Colonic mucosa (tissue), 4 donors: ENCODE results near the gene TRIM69. TPM values are rescaled to one million over a fixed set of nuclear protein-coding genes. Genes with fewer than 3 reads are reported as not detected.
"Not testable (repeated sequence)": the region's sequence is repeated elsewhere in the genome, so short reads cannot be mapped to it uniquely, and the experiment has no call there.

Experiments
- DNase-seq: peaks from one replicate; pipeline ENCODE4 v3.0.0-alpha.2; 2020
- H3K27ac ChIP-seq: fragments of 200-600 bp; one replicate; pipeline ENCODE4 v1.8.0; 2021
- H3K27me3 ChIP-seq: fragments of 200-600 bp; one replicate; pipeline ENCODE4 v1.8.0; 2021
- H3K36me3 ChIP-seq: fragments of 200-600 bp; one replicate; pipeline ENCODE4 v1.8.0; 2021
- H3K4me1 ChIP-seq: fragments of 200-600 bp; one replicate; pipeline ENCODE4 v1.8.0; 2021; ENCODE audit warnings: mild to moderate bottlenecking
- H3K4me3 ChIP-seq: fragments of 200-600 bp; one replicate; pipeline ENCODE4 v1.8.0; 2021
- H3K9ac ChIP-seq, 2 donors: one replicate each; pipeline ENCODE4 v1.7.0; 2013; ENCODE audit warnings: control low read depth in 2 of 2, low read depth in 2 of 2, low read length in 2 of 2
- H3K9me3 ChIP-seq: fragments of 200-600 bp; one replicate; pipeline ENCODE4 v1.8.0; 2021
- intact Hi-C: fragments of 100-400 bp; cut with DNase I; formaldehyde crosslinking; loops from one replicate; pipeline ENCODE4 v1.14.1; 2022
- total RNA-seq, 2 donors: library from RNA; stranded (reverse); fragmentation: NEBNext Ultra II Directional in 1 of 2; extraction: Animal tissue kit (Norgen Biotek cat#: 25700) in 1 of 2; gene quantifications; one replicate each; pipeline ENCODE4 v1.2.1, GENCODE V29; 2021
- TF ChIP-seq, protein P1 (sequence below): fragments of 200-600 bp; IDR thresholded peaks from one replicate; pipeline ENCODE4 v1.8.0; 2022; ENCODE audit warnings: antibody characterized with exemption, mild to moderate bottlenecking
- donor health status: healthy.
- donor health status: DM: no; HTN: no; CAD: no.
- donor health status: DM: no; HTN: no; CAD: no.

TRIM69 gene
- total RNA-seq, 2 donors from 2014 or later = 17.1 to 23.3 TPM

DNA sequence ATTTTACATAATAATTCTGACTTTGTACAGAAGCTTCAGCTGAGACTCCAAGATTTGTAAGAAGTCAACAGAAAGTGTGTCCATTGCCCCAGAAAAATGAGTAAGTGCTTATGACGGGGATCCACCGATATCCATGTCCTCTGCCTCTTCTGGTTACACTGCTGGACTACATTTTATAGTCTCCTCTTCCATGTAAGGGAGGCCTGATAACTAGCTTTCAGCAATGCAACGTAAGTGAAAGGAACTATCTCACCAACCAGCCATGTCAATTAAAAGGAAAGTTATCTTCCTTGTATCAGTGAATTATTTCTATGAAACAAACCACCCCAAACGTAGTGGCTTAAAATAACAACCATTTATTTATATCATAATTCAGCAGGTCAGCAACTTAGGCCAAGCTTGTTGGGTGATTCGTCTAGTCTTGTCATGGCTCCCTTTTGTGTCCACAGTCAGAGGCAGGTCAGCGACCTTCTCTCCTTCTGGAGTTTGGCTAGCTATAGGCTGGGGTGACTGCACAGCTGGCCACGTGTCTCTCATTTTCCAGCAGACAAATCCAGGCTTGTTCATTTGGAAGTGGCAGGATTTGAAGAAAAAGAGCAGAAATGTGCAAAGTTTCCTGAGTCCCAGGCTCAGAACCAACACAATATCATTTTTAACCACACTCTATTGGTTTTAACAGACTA, 44.9 kb downstream of the TRIM69 start:
- H3K27ac ChIP-seq = no peak overlapping the region
- H3K9me3 ChIP-seq = no peaks in the 10 kb centered on the region
- no peak overlapping the region for H3K9ac ChIP-seq
- H3K4me1 ChIP-seq = no peaks in the 10 kb centered on the region
- no peaks in the 10 kb centered on the region for H3K27me3 ChIP-seq
- no peak for DNase-seq
- TF ChIP-seq, protein P1, sequence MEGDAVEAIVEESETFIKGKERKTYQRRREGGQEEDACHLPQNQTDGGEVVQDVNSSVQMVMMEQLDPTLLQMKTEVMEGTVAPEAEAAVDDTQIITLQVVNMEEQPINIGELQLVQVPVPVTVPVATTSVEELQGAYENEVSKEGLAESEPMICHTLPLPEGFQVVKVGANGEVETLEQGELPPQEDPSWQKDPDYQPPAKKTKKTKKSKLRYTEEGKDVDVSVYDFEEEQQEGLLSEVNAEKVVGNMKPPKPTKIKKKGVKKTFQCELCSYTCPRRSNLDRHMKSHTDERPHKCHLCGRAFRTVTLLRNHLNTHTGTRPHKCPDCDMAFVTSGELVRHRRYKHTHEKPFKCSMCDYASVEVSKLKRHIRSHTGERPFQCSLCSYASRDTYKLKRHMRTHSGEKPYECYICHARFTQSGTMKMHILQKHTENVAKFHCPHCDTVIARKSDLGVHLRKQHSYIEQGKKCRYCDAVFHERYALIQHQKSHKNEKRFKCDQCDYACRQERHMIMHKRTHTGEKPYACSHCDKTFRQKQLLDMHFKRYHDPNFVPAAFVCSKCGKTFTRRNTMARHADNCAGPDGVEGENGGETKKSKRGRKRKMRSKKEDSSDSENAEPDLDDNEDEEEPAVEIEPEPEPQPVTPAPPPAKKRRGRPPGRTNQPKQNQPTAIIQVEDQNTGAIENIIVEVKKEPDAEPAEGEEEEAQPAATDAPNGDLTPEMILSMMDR = no peak
- intact Hi-C loops = no loop called here
- H3K4me3 ChIP-seq = no peak overlapping the region
- no peaks in the 10 kb centered on the region for H3K36me3 ChIP-seq

DNA sequence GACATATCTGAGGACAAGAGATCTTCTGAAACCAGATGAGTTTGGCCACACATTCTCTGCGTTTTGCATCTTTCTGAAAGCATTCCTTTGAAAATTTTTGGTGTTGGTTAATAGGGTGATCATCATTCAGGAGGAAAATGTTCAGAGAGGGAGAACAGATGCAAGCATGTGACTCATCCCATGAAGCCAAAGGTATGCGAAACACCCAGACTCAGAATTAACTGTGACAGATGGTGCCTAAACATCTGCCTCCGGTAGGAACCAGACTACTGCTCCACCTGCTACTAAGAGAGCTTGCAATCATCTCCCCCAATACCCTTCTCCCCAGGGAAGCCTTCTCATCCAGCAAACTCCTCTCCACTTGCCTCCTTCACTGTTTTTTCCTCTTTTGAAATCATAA, 46.2 kb downstream of the TRIM69 start:
- intact Hi-C loops = no loop called here
- Histone ChIP-seq H3K9me3 (no peaks in the 10 kb centered on the region), H3K27me3 (no peaks in the 10 kb centered on the region), H3K4me1 (no peaks in the 10 kb centered on the region), H3K36me3 (no peaks in the 10 kb centered on the region), H3K9ac (no peak overlapping the region), H3K27ac (no peak overlapping the region), H3K4me3 (no peak overlapping the region)
- no peak for DNase-seq
- TF ChIP-seq, protein P1 = no peak

DNA sequence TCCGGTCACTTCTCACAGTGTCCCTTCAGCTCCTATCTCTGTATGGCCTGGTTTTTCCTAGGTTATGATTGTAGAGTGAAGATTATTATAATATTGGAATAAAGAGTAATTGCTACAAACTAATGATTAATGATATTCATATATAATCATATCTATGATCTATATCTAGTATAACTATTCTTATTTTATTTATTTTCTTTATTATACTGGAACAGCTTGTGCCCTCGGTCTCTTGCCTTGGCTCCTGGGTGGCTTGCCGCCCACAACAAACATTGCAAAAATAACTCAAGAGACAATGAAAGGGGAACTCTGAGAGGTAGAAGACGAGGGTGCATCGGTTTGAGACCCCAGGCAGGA, 48.6 kb downstream of the TRIM69 start:
- H3K36me3 ChIP-seq, H3K9me3 ChIP-seq, H3K4me1 ChIP-seq, H3K27me3 ChIP-seq, DNase-seq, H3K9ac ChIP-seq: not testable (repeated sequence)
- Histone ChIP-seq H3K4me3 (peak overlapping the region; percentile 52), H3K27ac (peak overlapping the region; percentile 65)
- intact Hi-C loops = loop anchor here (5.0 kb wide), 1 partner anchor 123 kb away; the partner anchor contains the start of gene SPG11

DNA sequence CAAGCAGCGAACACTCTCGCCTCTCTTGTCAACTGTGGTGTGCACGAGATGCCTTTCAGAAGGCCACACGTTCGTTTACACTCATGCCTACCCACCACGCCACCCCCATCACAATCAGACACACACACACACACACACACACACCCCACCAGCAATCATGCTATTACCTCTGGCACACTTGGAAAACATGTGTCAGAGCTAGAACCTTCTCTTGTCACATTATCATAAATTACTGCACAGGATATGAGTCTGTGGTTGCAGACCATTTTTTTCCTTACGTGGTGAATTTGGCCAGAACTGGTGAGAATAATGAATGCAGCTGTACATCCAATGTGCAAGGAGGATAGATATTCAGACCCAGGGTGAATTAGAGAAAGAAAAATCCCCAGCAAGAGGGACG, 52.4 kb downstream of the TRIM69 start:
- H3K4me3 ChIP-seq = no peak overlapping the region

DNA sequence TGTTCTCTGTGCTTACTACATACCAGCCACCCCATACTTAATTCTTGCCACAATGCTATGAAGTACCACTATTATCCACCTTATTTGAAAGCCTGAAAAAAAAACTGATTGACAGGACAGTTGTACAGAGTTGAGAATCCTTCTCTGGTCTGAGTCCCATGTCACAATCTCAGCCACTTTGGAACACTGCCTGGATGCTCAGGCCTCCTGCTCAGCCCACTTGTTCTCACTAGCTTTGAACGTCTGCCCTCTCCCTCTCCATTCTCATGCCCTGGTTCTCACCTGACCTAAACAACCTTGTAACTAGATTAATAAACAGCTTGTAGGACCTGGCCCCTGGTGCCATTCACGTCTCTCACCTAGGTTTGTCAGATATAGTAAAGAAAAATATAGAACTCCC, 53.9 kb downstream of the TRIM69 start:
- H3K27ac ChIP-seq = no peak overlapping the region
- no peak for DNase-seq
- no peak overlapping the region for H3K9ac ChIP-seq
- H3K36me3 ChIP-seq = no peaks in the 10 kb centered on the region
- no peak overlapping the region for H3K4me3 ChIP-seq
- H3K27me3 ChIP-seq = no peaks in the 10 kb centered on the region
- TF ChIP-seq, protein P1 = no peak
- intact Hi-C loops = no loop called here
- H3K9me3 ChIP-seq = no peaks in the 10 kb centered on the region
- H3K4me1 ChIP-seq = no peaks in the 10 kb centered on the region

More for the DNA sequence above, 52.4 kb downstream of the TRIM69 start:
- TF ChIP-seq, protein P1 = no peak
- Histone ChIP-seq H3K9me3 (no peaks in the 10 kb centered on the region), H3K4me1 (no peaks in the 10 kb centered on the region), H3K27ac (no peak overlapping the region), H3K36me3 (no peaks in the 10 kb centered on the region), H3K27me3 (no peaks in the 10 kb centered on the region), H3K9ac (no peak overlapping the region)
- intact Hi-C loops = loop anchor here (5.0 kb wide), 1 partner anchor 126 kb away; the partner anchor contains the start of gene SPG11
- no peak for DNase-seq

DNA sequence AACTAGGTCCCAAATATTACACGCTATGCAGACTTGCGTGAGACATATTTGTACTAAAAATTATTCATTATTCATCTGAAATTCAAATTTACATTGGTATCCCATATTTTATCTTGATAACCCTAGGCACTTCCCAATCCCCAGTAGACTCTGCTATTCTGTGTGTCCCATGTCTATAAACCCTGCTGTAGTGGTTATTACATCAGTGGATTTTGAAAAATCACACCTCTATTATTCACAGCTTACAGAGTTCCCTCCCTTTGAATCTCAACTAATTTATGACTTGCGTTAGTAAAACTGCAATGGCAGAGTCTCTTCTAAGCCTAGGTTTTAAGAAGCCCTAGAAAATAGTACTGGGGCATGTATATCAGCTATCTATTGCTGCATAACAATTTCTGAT, 54.3 kb downstream of the TRIM69 start:
- Histone ChIP-seq H3K4me3 (no peak overlapping the region), H3K27me3 (no peaks in the 10 kb centered on the region), H3K9me3 (no peaks in the 10 kb centered on the region), H3K9ac (no peak overlapping the region), H3K27ac (no peak overlapping the region), H3K36me3 (no peaks in the 10 kb centered on the region), H3K4me1 (no peaks in the 10 kb centered on the region)
- no peak for DNase-seq
- intact Hi-C loops = no loop called here
- TF ChIP-seq, protein P1 = no peak
